ENCODE results near the gene NDUFA3.
A peak's percentile ranks its signal among the peaks of the same experiment; 100 is the strongest.
"Not testable (repeated sequence)": the region's sequence is repeated elsewhere in the genome, so short reads cannot be mapped to it uniquely, and the experiment has no call there.

Gene NDUFA3

GRCh38 chr19:54102421-54103169 is at the start of gene NDUFA3:
TSS of gene NDUFA3 (plus strand) at chr19:54102855. CDS start at chr19:54102879, 24 bp downstream.
- peak; percentile 96 for DNase-seq (ENCODE audit: low read depth)

GRCh38 chr19:54062643-54063042 is 40.0 kb upstream of the NDUFA3 start:
- no peak for DNase-seq (ENCODE audit: low read depth)

GRCh38 chr19:54063350-54064116 is 39.1 kb upstream of the NDUFA3 start, which contains the start of gene VSTM1:
TSS of gene VSTM1 (minus strand) at chr19:54063897. CDS start at chr19:54063777, 120 bp downstream.
- no peak for DNase-seq (ENCODE audit: low read depth)

- no peak for DNase-seq (ENCODE audit: low read depth)
Observed at GRCh38 chr19:54069470-54069869, 33.2 kb upstream of the NDUFA3 start.

- no peak for DNase-seq (ENCODE audit: low read depth)
Observed at GRCh38 chr19:54073829-54074228, 28.8 kb upstream of the NDUFA3 start.

GRCh38 chr19:54074851-54075250 is 27.8 kb upstream of the NDUFA3 start:
- DNase-seq (ENCODE audit: low read depth): no peak

GRCh38 chr19:54077334-54077733 is 25.3 kb upstream of the NDUFA3 start:
- DNase-seq (ENCODE audit: low read depth): no peak

GRCh38 chr19:54081032-54081431 is 21.6 kb upstream of the NDUFA3 start, which contains the start of gene TARM1:
TSS of gene TARM1 (minus strand) at chr19:54081365. CDS start at chr19:54081340, 25 bp downstream.
- no peak for DNase-seq (ENCODE audit: low read depth)

- no peak for DNase-seq (ENCODE audit: low read depth)
Observed at GRCh38 chr19:54084410-54084809, 18.2 kb upstream of the NDUFA3 start.

- no peak for DNase-seq (ENCODE audit: low read depth)
Observed at GRCh38 chr19:54094426-54095000, 8.1 kb upstream of the NDUFA3 start.

GRCh38 chr19:54095136-54095858 is 7.4 kb upstream of the NDUFA3 start:
- DNase-seq (ENCODE audit: low read depth): no peak

GRCh38 chr19:54095859-54096616 is 6.6 kb upstream of the NDUFA3 start:
- DNase-seq (ENCODE audit: low read depth): peak; percentile 27

- DNase-seq (ENCODE audit: low read depth): no peak
Observed at GRCh38 chr19:54096617-54097106, 6.0 kb upstream of the NDUFA3 start.

GRCh38 chr19:54099190-54099902 is 3.3 kb upstream of the NDUFA3 start:
- DNase-seq (ENCODE audit: low read depth): no peak

- not testable (repeated sequence) for DNase-seq (ENCODE audit: low read depth)
Observed at GRCh38 chr19:54099903-54100255, 2.8 kb upstream of the NDUFA3 start.

GRCh38 chr19:54100561-54100960 is 2.1 kb upstream of the NDUFA3 start, which contains the start of gene OSCAR:
TSS of gene OSCAR (minus strand) at chr19:54100803. CDS start at chr19:54100792, 11 bp downstream.
- DNase-seq (ENCODE audit: low read depth): no peak

- no peak for DNase-seq (ENCODE audit: low read depth)
Observed at GRCh38 chr19:54104998-54105715, 2.5 kb downstream of the NDUFA3 start.

GRCh38 chr19:54105796-54106195 is 3.1 kb downstream of the NDUFA3 start:
- no peak for DNase-seq (ENCODE audit: low read depth)

GRCh38 chr19:54106716-54107115 is 4.1 kb downstream of the NDUFA3 start:
- no peak for DNase-seq (ENCODE audit: low read depth)
